ENCODE measurements around the gene LRMDA.

- TF ChIP-seq CTCF (IDR thresholded peaks at IDR 0.05): no peak
- TF ChIP-seq POLR2A (IDR thresholded peaks at IDR 0.05): no peak
Measured at GRCh38 chr10:75437693-75438092, 6.3 kb downstream of the LRMDA start.

Data from body of pancreas (tissue), 4 donors.